HG03060 (cell line): ENCODE data around the gene ZNF341.
"Not testable (repeated sequence)": the region's sequence is repeated elsewhere in the genome, so short reads cannot be mapped to it uniquely, and the experiment has no call there.

Source experiments
- ATAC-seq: cut with Tn5 transposase; IDR thresholded peaks from one replicate; pipeline ENCODE4 v1.9.1; 2021; ENCODE audit warnings: low read depth, moderate number of reproducible peaks; ENCODE audit not compliant: unreplicated experiment

ZNF341 gene

GRCh38 chr20:33791021-33791420, 59.2 kb downstream of the ZNF341 start:
- ATAC-seq, result no peak

- no peak for ATAC-seq
Measured at GRCh38 chr20:33791540-33791939, 59.7 kb downstream of the ZNF341 start.

GRCh38 chr20:33791959-33792597, 60.3 kb downstream of the ZNF341 start:
- ATAC-seq, result no peak

- ATAC-seq, result not testable (repeated sequence)
Measured at GRCh38 chr20:33792598-33792989, 60.8 kb downstream of the ZNF341 start.

- ATAC-seq, result no peak
Measured at GRCh38 chr20:33793011-33793931, 61.5 kb downstream of the ZNF341 start.

GRCh38 chr20:33796263-33796906, 64.6 kb downstream of the ZNF341 start:
- no peak for ATAC-seq

- ATAC-seq, result no peak
Measured at GRCh38 chr20:33796907-33797544, 65.2 kb downstream of the ZNF341 start.

- no peak for ATAC-seq
Measured at GRCh38 chr20:33798444-33798843, 66.6 kb downstream of the ZNF341 start.

GRCh38 chr20:33803921-33804337, 72.1 kb downstream of the ZNF341 start:
- no peak for ATAC-seq

GRCh38 chr20:33808388-33808787, 76.6 kb downstream of the ZNF341 start:
- ATAC-seq, result no peak

- ATAC-seq, result no peak
Measured at GRCh38 chr20:33810259-33810658, 78.5 kb downstream of the ZNF341 start.

GRCh38 chr20:33810885-33811775, 79.3 kb downstream of the ZNF341 start, which contains the start of gene CHMP4B:
Gene CHMP4B, plus strand, starts transcription at chr20:33811348. Its CDS starts 121 bp downstream, at chr20:33811469.
- peak; percentile 90 for ATAC-seq

- no peak for ATAC-seq
Measured at GRCh38 chr20:33811776-33812151, 80.0 kb downstream of the ZNF341 start.

- ATAC-seq, result no peak
Measured at GRCh38 chr20:33812152-33812849, 80.5 kb downstream of the ZNF341 start.

- ATAC-seq, result no peak
Measured at GRCh38 chr20:33812908-33813462, 81.2 kb downstream of the ZNF341 start.

GRCh38 chr20:33814238-33814712, 82.5 kb downstream of the ZNF341 start:
- no peak for ATAC-seq

GRCh38 chr20:33815671-33816070, 83.9 kb downstream of the ZNF341 start:
- no peak for ATAC-seq

- ATAC-seq, result no peak
Measured at GRCh38 chr20:33816191-33816590, 84.4 kb downstream of the ZNF341 start.

- ATAC-seq, result no peak
Measured at GRCh38 chr20:33817411-33817810, 85.6 kb downstream of the ZNF341 start.
